GM21390 (cell line): Measurements from ENCODE around the gene MACROD2.
"Not testable (repeated sequence)": the region's sequence is repeated elsewhere in the genome, so short reads cannot be mapped to it uniquely, and the experiment has no call there.

Experiments
- ATAC-seq: cut with Tn5 transposase; IDR thresholded peaks from one replicate; pipeline ENCODE4 v1.9.1; 2021; ENCODE audit not compliant: unreplicated experiment

Gene MACROD2

DNA sequence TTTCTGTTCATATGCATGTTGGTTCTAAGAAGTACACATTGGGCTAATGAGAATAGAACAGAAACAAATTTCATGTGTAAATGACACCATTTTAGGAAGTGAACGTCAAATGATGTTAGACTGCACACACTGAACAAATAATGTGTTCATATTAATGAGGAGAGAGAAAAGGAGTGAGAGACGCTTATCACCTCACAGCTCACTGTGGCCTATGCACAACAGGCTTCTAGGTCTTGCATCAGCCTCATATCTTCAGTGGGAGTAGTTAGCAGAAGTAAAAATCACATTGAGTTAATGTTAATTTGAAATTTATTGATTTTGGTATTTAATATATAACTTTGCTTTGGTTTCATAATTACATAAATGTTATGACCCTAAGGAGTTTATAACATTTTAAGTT is 454.9 kb downstream of the MACROD2 start:
- no peak for ATAC-seq

DNA sequence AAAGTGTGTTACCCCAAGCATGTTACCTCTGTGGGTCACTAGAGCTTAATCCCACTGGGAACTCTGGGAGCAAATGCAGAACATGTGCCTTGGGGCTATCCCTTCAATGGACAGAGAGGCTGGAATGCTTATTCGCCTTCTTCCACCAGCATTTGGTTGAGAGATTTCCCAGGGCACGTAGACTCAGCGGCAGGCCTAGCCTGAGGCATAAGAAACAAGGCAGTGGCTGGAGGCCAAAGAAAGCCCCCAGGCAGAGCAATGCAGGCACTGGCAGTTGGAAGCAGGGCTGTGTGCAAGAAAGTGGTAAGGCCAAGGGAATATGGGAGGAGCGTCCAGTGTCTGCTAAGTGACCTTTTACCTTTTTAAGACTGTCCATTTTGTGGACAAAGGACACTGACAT is 456.1 kb downstream of the MACROD2 start:
- no peak for ATAC-seq

DNA sequence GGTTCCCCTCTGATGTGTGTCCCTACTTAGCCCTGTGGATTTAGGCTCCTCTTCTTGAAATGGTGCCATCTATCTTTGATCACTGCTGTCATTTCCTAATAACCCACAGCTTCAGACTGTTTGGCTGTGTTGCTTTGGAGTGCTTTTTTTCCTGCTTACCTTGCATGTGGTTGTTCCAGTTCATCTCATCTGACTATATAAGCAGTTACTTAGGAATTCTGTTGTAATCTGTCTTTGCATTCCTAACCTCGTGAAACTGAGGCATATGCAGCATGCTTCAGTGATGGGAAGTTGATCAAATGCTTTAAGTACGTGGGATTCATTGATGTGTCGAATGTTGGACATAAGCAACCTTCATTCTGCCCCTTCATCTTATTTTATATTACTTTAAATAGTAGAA is 457.9 kb downstream of the MACROD2 start:
- no peak for ATAC-seq

DNA sequence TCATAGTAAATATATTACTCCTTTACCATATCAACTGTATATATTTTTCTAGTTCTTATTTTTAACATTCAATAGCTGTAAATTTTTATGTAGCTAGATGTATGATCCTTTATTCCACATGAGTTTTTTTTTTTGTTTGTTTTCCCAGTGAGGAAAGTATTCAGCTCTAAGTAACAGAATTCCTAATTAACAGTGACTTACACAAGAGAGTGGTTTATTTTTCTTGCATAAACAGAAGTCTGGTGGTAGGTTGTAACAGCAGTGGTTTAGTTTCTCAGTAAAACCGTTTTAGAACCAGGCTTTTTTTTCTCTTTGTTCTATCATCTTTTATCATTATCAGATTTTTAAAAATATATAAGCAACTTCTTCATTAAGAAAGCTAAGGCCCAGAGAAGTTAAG is 459.0 kb downstream of the MACROD2 start:
- ATAC-seq = no peak

DNA sequence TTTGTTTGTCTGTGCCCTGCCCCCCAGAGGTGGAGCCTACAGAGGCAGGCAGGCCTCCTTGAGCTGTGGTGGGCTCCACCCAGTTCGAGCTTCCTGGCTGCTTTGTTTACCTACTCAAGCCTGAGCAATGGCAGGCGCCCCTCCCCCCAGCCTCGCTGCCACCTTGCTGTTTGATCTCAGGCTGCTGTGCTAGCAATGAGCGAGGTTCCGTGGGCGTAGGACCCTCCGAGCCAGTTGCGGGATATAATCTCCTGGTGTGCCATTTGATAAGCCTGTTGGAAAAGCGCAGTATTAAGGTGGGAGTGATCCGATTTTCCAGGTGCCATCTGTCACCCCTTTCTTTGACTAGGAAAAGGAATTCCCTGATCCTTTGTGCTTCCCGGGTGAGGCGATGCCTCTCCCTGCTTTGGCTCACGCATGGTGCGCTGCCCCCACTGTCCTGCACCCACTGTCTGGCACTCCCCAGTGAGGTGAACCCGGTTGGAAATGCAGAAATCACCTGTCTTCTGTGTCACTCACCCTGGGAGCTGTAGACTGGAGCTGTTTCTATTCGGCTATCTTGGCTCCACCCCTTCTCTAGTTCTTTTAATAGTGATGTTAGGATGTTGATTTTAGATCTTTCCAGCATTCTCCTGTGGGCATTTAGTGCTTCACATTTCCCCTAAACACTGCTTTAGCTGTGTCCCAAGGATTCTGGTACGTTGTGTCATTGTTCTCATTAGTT is 471.9 kb downstream of the MACROD2 start:
- ATAC-seq = not testable (repeated sequence)

DNA sequence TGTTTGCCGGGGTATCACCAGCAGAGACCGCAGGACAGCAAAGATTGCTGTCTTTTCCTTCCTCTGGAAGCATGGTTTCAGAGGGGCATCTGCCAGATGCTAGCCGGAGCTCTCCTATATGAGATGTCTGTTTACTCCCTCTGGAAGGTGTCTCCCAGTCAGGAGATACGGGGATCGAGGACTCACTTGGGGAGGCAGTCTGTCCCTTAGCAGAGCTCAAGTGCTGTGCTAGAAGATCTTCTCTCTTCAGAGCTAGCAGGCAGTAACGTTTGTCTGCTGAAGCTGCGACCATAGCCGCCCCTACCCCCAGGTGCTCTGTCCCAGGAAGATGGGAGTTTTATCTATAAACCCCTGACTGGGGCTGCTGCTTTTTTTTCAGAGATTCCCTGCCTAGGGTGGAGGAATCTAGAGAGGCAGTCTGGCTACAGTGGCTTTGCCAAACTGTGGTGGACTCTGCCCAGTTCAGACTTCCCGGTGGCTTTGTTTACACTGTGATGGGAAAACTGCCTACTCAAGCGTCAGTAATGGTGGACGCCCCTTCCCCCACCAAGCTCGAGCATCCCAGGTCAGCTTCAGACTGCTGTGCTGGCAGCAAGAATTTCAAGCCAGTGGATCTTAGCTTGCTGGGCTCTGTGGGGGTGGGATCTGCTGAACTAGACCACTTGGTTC is 475.0 kb downstream of the MACROD2 start:
- no peak for ATAC-seq

DNA sequence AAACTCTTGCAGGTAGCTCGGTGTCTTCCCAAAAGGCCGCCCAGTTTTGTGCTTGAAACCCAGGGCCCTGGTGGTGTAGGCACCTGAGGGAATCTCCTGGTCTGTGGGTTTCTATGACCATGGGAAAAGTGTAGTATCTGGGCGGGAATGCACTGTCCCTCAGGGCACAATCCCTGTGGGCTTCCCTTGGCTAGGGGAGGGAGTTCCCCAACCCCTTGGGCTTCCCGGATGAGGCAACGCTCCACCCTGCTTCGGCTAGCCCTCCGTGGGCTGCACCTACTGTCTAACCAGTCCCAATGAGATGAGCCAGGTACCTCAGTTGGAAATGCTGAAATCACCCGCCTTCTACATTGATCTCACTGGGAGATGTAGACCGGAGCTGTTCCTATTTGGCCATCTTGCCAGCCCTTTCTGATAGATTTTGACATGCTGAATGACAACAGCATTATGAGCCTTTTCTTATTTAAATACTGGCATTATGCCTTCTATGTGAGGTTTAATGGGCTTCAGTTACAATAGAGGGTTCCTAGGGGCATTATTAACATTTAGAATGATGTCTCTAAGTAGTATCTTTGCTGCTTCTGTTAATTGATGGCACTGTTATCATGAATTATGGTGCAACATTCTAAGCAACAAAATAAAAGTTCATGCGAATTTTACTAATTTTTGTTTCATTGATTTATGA is 475.8 kb downstream of the MACROD2 start:
- no peak for ATAC-seq

DNA sequence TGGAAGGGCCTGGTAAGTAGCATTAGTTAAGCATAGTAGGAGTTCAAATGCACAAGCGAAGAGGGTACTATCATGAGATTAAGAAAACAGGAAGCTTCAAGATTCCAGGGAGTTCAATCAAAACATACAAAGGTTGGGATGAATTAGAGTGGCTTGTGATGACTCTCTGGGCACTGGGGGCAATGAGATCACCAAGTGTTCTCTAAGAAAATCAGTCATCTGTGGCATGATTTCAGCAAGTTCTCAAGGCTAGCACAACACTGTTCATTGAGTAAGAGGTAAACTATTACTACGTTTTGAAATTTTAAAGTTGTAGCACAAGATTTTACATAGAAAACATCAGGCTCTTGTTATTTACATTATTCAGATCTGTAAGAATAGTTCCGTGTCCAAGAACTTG is 481.8 kb downstream of the MACROD2 start:
- ATAC-seq = no peak

DNA sequence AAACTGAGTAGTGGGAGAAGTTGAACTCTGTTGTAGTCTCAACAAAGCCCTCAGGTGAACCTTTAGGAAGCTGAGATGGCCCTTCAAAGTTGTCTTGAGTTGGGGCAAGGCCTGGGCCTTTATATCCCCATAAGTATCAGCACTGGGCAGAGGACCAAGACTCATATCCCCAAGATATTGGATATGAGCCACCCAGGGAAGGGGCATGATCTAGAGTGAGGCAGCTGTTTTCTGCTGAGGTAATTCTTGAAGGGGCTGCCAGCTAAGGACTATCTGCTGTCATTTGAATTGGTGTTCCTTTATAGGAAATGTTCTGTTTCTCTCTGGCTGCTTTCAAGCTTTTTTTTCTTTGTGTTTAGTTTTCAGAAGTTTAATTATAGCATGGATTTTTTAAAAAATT is 482.8 kb downstream of the MACROD2 start:
- no peak for ATAC-seq

DNA sequence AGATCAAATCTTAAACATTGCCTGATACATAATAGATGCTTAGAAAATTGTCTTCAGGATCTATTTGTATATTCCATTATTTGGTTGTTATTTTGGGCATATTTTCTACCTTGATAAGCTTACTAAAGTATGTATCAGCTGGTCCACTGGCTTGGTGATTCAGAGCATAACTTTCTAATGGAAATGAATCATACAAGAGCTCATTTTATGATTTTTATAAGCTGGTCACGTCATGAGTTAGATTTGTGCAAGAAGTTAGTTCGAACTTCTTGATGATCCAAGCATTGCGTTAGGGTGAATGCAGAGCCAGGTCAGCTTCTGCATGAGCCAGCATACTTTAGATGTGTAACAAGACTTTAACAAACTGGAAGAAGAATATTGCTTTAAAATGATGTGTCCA is 486.5 kb downstream of the MACROD2 start:
- no peak for ATAC-seq

DNA sequence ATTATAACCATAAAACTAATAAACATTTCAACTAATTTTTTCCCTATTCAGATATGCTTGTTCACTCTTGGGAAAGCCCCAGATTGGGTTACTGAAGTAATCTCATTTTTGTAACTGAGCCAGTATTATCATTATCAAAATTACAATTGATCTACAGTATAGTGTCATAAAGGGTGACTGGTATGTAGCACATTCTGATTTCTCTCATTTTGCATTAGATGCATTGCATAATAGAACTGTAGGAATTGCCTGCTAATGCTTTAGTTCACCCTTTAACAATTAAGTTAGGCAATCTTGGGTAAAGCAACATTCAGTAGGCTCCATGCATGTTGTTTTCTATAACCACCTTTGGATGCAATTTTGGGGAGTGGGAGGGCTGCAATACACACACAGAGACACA is 492.9 kb downstream of the MACROD2 start:
- no peak for ATAC-seq

DNA sequence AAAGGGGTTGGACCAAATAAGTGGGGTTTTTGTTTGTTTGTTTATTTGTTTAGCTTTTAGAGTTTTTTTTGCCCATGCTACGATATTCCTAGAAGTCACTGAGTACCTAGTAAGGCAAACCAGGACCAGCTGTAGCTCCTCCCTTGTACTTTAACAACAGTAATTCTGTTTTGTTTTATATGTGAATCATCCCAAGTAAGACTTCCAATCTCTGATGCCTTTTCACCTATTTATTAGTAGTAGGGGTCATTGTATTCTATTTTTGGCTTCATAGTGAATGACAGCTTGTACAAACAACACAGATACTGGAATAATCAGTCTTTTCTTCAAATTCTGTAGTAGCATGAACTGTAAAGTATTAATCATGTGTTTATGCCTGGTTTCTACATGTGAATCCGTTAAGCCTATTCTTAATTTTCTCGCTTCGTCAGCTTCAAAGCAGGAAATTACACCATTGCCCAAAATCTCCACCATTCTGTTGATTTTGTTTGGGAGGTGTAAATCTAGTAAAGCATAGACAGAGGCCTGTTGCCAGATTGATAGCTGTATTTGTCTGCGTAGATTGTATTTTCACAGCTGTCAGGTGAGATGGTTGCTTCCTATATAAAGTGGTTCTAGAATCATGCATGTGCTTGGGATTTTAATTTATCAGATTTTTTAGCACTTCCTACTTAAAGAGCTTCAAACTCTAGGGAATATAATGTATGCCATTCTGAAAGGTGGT is 493.6 kb downstream of the MACROD2 start:
- no peak for ATAC-seq

DNA sequence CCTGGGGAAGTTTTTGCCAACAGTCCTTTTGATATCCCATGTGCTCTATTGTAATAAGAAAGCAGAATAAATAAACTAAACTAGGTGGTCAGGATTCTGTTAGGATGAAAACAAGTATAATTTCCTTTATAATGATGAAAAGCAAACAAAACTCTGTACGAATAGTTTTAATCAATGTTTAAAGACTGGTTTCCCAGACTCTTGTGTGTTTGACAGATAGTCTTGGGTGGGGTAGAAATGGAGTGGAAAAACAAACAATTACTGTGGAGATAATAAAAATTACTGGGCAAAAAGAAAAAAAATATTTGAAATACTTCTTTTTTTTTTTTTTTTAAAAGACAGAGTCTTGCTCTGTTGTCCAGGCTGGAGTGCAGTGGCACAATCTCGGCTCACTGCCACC is 494.2 kb downstream of the MACROD2 start:
- ATAC-seq = no peak

DNA sequence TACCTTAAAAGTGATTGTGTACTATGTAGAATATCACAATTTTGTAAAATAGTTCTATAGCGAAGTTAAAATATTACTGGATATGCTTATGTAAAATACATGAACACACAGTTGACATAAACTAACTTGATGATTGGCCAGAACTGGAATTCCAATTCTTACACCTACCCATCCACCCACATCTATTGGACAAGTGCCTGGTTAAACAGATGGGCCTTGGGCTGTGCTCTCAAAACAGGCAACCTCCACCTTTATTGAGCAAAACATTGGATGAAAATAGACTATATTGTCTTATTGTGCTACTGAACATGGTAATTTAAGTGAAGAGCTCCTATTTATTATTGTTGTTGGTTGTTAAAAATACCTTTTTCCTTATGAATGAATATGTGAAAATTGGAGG is 496.1 kb downstream of the MACROD2 start:
- no peak for ATAC-seq

DNA sequence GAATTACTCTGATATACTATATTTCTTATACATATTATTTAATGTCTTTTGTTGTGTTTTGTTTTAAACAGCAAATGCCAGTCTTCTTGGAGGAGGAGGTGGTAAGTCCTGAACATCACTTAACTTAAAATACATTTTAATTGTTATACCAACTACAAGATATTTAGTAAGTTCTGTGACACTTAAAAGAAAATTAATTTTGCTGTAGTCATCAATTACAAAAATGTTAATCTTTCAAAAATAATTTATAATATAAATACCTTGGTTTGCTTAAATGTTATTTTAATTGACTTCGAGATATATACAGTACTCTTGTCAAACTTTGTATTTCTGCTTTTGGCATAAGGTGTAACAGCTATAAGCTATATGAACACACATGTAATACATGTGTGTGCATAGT is 498.1 kb downstream of the MACROD2 start:
- no peak for ATAC-seq

DNA sequence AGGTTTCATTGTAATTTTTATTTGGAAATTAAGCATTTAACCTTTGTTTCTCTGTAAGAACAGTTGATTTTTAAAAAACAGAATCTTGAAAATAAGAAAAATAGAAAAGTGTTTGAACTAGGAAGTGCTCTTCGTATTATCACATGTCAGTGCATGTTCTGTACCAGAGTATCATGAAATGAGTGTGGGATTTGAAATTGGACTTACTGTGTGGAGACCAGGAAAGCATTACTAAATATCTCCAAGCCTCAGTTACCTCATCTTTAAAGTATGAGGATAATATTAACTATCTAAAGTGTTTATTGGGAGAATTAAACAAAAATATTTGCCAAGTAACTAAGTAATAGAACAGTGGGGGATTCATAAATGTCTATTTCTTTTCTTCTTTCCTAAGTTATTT is 499.0 kb downstream of the MACROD2 start:
- ATAC-seq = no peak

DNA sequence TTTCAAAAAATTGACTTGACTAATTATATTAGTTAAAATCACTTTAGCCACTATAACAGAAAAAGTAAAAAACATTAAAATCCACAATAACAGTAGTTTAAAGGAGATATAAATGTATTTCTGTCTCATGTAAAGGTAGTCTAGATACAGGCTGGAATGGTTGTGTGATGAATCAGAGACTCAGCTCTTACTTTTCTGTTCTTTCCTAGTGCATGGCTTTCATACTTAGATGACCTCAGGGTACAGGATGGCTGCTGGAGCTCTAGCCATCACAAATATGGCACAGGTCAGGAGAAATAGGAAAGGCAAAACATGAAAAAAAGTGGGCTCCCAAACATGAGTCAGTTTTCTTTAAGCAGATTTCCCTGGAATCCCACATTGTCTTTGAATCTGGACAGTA is 499.8 kb downstream of the MACROD2 start:
- ATAC-seq = no peak

DNA sequence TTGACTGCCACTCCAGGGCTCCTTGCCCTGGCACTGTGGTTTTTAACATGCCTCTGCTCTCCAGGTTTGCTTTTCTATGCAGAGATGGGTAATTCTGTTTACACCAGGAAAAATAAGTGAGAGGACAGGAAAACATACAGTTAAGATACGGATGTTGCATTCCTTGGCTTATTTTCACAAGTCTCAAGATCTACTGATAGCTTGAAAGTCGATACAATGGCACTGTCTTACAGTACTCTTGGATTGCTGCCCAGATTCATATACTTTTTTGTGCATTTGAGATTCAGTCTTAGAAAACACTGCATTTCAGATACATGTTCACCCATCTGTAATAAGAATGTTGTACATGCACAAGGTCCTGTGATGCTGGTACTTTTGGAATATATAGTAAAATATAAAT is 501.7 kb downstream of the MACROD2 start:
- ATAC-seq = no peak

DNA sequence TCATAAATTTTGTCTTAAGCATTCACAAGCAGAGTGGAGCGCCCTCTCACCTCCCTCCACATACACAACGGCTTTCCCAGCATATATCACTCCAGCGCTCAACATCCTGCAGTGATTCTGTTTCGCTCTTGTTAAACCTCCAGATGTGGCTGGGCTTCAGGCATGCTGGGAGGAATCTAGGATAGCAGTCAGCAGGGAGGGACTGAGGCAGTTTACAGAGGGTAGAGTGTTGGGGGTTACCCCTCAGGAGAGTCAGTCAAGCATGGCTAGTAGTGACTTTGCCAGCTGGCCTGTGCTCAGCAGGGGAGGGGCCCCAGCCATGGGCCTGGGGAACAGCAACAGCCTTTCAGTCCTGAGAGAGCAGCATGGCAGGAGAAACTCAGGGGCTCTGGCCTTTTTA is 503.5 kb downstream of the MACROD2 start:
- ATAC-seq = no peak

DNA sequence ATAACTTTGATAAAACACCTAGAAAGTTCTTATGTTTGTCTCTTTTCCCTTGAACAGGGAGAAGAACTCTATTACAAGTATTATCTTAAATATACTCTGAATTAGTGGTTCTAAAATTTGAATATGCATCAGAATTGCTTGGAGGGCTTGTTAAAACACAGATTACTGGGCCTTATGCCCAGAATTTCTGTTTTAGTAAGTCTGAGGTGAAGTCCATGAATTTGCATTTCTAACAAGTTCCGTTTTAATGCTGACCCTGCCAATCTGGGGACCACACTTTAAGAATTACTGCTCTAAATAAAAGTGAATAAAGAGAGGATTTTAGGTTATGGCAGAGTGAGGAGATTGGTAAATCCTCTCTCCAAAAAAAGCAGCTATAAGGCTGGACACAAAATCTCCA is 510.2 kb downstream of the MACROD2 start:
- no peak for ATAC-seq

DNA sequence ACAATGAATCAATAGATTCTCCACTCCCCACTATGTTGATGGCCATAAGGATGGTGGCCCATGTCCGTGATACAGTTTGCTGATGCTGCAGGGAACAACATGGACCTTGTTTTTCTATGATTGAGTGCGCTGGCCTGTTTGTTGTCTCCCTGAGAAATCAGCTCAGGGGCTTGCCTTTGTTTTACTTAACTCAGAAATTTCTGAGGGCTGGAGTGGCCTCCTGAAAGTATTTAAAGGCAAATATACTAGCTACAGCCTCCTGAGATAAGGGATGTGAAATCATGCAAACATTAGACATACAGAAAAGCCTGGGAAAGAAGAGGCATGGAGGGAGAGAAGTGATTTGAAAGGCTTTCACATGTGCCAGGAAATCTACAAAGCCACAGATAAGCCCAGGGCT is 512.4 kb downstream of the MACROD2 start:
- ATAC-seq = no peak

DNA sequence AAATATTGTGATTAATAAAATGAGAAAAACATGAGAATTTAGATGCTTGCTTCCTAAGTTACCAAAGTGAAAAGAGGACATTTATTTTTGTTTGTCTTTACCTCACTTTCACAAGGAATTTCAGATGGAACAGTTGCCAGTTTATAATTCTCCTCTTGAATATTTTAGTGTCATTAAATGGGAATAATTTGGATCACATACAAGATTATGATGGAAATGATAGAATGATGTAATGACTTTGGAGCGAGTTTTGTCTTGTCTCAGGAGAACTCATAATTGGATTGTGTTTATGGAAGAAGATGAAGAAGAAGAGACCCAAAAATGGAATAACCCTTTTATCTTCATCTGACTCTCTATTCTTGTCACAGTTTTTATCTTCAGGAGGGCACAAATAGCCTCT is 515.0 kb downstream of the MACROD2 start:
- no peak for ATAC-seq
